OCI-LY7 (cell line): ENCODE measurements around the gene KIAA0232.

Experiments
- CTCF ChIP-seq: fragments of 200-600 bp; sonication (generic); conservative IDR thresholded peaks from 2 replicates; pipeline ENCODE4 v1.5.1; 2014; ENCODE audit warnings: mild to moderate bottlenecking, antibody characterized with exemption, low read length, moderate library complexity, mixed read lengths
- EZH2phosphoT487 ChIP-seq: fragments of 200-600 bp; sonication (generic); IDR thresholded peaks from 2 replicates; pipeline ENCODE4 v1.6.1; 2018; ENCODE audit warnings: low read depth, borderline replicate concordance, mild to moderate bottlenecking, mixed run types, antibody characterized with exemption, low read length, moderate library complexity, mixed read lengths

DNA sequence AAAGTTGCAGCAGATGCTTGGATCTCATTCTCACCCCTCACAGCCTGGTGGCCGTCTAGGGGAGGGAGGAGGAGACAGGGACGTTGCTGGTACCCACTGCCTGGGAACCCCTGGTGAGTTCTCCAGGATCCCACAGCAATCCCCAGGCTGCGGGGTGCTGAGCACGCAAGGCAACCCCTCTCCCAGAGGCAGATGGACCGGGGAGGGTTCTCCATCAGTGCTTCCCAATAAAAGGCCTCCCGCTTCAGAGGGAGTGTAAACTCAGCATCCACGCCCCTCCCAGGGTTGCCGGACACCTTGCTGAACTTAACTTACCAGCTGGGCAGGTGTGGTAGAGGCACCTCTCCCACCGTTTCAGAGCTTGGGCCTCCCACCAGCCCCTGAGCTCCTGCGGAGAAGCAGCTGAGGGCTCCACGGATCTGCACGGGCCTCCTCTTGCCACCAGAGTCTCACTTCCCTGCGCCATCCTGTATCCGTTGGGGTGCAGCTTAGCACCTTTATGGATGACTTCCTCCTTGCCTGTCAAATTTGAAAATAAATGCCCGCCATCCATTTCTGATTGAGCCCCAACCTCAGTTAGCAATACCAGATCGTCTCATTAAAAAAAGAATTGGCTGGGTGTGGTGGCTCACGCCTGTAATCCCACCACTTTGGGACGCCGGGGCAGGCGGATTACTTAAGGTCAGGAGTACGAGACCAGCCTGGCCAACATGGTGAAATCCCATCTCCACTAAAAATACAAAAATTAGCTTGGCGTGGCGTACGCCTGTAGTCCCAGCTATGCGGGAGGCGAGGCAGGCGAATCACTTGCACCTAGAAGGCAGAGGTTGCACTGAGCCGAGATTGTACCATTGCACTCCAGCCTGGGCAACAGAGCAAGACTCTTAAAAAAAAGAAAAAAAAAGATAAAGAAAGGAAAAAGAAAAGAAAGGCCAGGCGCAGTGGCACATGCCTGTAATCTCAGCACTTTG lies 112.3 kb downstream of the KIAA0232 start:
- no peak for TF ChIP-seq CTCF
- no peak for TF ChIP-seq EZH2phosphoT487
